Measurements from ENCODE around the gene LPAR2. TPM values are rescaled to one million over a fixed set of nuclear protein-coding genes. Genes with fewer than 3 reads are reported as not detected.

LPAR2 gene
- total and polyA plus RNA-seq, 7 donors, result 0.08 to 1.5 (median 0.42) TPM

DNA sequence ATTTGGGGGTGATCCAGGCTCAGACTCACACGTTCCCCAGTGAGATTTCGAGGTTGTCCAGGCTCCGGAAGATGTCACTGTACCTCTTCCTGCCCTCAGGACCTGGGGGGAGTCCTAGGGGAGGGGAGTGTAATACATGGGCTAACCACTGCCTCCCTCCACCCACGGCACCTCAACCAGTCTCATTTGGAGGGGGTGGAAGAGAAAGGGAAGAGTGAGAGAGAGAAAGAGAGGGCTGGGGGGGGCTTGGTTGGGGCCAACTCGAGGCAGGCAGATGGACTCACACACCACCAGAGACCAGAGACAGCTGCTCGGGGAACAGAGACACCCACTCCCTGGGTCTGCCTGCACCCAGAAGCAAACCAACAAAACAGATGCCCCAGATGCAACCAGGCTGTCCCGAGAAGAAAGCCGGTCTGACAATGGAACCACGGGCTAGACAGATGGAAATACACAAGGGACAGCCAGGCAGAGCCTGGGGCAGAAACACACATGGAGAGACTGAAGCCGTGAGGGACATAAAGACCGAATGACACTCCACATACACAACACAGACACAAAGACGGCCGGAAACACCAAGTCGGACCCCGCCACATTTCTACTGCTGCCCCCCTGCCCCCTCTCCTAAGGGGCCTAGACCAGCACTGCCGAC lies 14.6 kb upstream of the LPAR2 start:
- H3K4me1 ChIP-seq, result no peaks in the 10 kb centered on the region
- no peaks in the 10 kb centered on the region for H3K9me3 ChIP-seq
- 21 to 39% (median 37%) methylated on average over 15 to 16 of the region's 16 CpGs for WGBS, 3 donors
- TF ChIP-seq, protein P1, sequence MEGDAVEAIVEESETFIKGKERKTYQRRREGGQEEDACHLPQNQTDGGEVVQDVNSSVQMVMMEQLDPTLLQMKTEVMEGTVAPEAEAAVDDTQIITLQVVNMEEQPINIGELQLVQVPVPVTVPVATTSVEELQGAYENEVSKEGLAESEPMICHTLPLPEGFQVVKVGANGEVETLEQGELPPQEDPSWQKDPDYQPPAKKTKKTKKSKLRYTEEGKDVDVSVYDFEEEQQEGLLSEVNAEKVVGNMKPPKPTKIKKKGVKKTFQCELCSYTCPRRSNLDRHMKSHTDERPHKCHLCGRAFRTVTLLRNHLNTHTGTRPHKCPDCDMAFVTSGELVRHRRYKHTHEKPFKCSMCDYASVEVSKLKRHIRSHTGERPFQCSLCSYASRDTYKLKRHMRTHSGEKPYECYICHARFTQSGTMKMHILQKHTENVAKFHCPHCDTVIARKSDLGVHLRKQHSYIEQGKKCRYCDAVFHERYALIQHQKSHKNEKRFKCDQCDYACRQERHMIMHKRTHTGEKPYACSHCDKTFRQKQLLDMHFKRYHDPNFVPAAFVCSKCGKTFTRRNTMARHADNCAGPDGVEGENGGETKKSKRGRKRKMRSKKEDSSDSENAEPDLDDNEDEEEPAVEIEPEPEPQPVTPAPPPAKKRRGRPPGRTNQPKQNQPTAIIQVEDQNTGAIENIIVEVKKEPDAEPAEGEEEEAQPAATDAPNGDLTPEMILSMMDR (IDR thresholded peaks at IDR 0.05), result no peak
- DNase-seq (no peak), ATAC-seq (peak in 1 of 4 donors; percentile 12)
- peak overlapping the region; percentile 76 for H3K4me3 ChIP-seq
- H3K36me3 ChIP-seq (ENCODE audit: insufficient read depth in 1 of 2, low read depth in 1 of 2), result peaks cover 6 to 36% of the 10 kb centered on the region in 2 donors
- H3K27ac ChIP-seq, result no peak overlapping the region
- H3K27me3 ChIP-seq (ENCODE audit: insufficient read depth in 3 of 3, low read length in 2 of 3), result peaks cover 0 to 2% (median 0%) of the 10 kb centered on the region in 3 donors
- intact Hi-C loops (cut with DNase I), result loop anchor here in 1 of 2 donors (2.0 kb wide), 1 partner anchor 110 kb away; no protein-coding TSS in a partner anchor

DNA sequence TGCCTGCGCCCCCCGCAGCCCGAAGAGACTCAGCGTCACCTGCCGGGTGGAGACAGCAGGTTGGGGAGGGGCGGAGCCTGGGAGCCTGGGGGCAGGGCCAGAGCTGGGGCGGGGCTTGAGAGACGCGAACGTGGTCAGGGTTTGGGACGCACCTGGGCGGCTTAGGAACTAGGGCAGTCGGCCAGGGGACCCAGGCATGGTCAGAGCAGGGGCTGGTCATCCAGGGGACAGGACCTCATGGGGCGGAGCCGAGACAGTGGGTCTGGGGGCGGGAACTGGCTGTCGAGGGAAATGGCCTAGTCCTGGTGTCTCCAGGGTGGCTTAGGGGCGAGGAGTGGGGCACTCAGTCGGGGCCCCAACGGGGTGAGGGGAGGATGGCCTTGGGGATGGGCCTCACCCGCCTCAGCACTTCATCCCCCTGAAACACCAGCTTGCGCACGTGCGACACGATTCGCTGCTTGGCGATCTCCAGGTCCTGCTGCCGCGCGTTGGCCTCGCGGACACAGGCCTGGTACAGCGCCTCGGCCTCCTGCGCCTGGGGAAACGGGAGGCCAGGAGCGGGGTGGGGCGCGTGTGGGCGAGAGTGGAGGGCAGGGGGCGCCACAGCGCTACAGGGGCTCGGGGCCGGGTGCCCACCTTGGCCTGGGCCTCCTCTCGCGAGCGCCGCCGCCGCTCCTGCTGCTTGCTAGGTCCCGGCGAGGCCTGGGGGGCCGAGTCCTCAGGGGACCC lies 9.7 kb upstream of the LPAR2 start:
- H3K27ac ChIP-seq, result no peak overlapping the region
- DNase-seq (no peak), ATAC-seq (no peak)
- H3K9me3 ChIP-seq, result no peaks in the 10 kb centered on the region
- H3K4me1 ChIP-seq, result no peaks in the 10 kb centered on the region
- TF ChIP-seq, protein P1 (IDR thresholded peaks at IDR 0.05), result no peak
- 63 to 67% (median 66%) methylated on average over 48 to 53 of the region's 53 CpGs for WGBS, 3 donors
- no peaks in the 10 kb centered on the region for H3K27me3 ChIP-seq (ENCODE audit: insufficient read depth in 3 of 3, low read length in 2 of 3)
- no peaks in the 10 kb centered on the region for H3K36me3 ChIP-seq (ENCODE audit: insufficient read depth in 1 of 2, low read depth in 1 of 2)
- no peak overlapping the region for H3K4me3 ChIP-seq
- intact Hi-C loops (cut with DNase I), result no loop called here

GRCh38 chr19:19637186-19637522 lies 9.1 kb upstream of the LPAR2 start:
- Histone ChIP-seq H3K27me3 (ENCODE audit: insufficient read depth in 3 of 3, low read length in 2 of 3) (no peaks in the 10 kb centered on the region), H3K4me3 (no peak overlapping the region), H3K27ac (no peak overlapping the region), H3K4me1 (no peaks in the 10 kb centered on the region), H3K36me3 (ENCODE audit: insufficient read depth in 1 of 2, low read depth in 1 of 2) (no peaks in the 10 kb centered on the region), H3K9me3 (no peaks in the 10 kb centered on the region)
- no peak for ATAC-seq
- WGBS, 3 donors, result 63 to 71% (median 69%) methylated on average over 25 to 27 of the region's 27 CpGs
- TF ChIP-seq, protein P1 (IDR thresholded peaks at IDR 0.05), result no peak
- intact Hi-C loops (cut with DNase I), result no loop called here
- DNase-seq, result no peak

DNA sequence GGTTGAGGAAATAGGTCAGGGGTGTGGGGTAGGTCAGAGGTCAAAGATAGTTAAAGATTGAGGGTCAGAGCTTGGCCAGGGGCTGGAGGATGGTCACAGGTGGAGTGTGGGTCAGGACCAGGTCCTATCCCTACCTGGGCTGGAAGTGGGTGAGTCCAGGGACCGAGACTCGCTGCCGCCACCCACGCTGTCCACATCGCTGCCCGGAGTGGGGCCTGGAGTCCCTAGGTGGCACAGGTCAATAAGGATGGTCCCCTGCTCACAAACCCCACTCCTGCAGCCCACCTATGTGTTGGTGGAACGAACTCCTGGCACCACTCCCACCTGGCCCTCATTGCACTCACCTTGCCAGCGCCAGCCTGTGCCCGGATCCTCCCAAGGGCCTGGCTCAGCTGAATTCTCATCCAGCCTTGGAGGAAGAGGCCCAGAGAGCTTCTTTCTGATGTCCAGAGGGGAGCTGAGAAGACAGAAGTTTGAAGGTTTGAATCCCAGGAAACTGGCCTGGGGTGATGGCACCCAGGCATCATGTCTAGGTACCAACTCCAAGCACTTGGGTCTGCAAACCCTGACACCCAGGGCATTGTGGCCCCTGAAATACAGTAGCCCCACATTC lies 8.7 kb upstream of the LPAR2 start:
- H3K9me3 ChIP-seq, result no peaks in the 10 kb centered on the region
- H3K36me3 ChIP-seq (ENCODE audit: insufficient read depth in 1 of 2, low read depth in 1 of 2), result no peaks in the 10 kb centered on the region
- H3K27ac ChIP-seq, result no peak overlapping the region
- TF ChIP-seq, protein P1 (IDR thresholded peaks at IDR 0.05), result no peak
- WGBS, 3 donors, result 91 to 98% (median 91%) methylated on average over 9 of the region's 9 CpGs
- intact Hi-C loops (cut with DNase I), result no loop called here
- DNase-seq, result no peak
- no peaks in the 10 kb centered on the region for H3K4me1 ChIP-seq
- no peak for ATAC-seq
- H3K4me3 ChIP-seq, result no peak overlapping the region
- no peaks in the 10 kb centered on the region for H3K27me3 ChIP-seq (ENCODE audit: insufficient read depth in 3 of 3, low read length in 2 of 3)
